GM21447 (cell line): ENCODE data around the gene NAA15.
"Not testable (repeated sequence)": the region's sequence is repeated elsewhere in the genome, so short reads cannot be mapped to it uniquely, and the experiment has no call there.

ENCODE experiments used
- ATAC-seq: cut with Tn5 transposase; IDR thresholded peaks from one replicate; pipeline ENCODE4 v1.9.1; 2021; ENCODE audit not compliant: unreplicated experiment

NAA15 gene

GRCh38 chr4:139301113-139301820 lies at the start of gene NAA15:
TSS of gene NAA15 (plus strand) at chr4:139301505. CDS start at chr4:139301778, 273 bp downstream.
- peak; percentile 81 for ATAC-seq

DNA sequence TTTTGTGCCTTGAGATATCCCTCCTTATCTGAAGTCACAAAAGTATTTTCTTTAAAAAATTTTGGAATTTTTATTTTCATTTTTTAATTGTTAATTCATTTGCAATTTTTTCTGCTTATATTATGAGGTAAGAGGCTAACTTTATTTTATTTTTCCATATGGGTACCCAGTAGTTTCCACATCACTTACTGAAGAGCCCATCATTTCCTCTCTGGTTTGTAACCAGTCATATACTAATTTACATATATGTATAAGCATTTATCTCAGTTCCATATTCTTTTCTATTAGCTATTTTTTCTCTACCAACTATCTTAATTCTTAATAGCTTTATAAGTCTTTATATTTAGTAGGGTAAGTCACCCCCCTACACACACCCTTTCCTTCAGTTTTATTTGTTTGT lies 48.3 kb upstream of the NAA15 start:
- no peak for ATAC-seq

DNA sequence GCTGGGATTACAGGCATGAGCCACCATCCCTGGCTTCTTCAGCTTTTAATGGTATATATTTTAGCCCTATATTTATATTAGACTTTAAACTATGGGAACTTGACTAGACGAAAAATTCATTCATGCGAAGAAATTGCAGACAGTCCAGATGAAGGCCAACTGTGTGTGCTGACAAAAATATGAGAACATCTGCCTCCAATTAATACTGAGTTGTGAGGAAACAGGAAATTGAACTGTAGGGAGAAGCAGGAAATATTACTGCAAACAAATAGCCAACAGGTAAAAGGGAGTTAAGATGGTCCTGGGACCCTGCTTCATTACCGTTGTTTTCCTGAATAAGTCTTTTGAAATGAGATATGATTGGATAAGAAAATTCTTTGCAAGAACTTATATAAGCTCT lies 47.6 kb upstream of the NAA15 start:
- ATAC-seq, result no peak

GRCh38 chr4:139255581-139255980 lies 45.7 kb upstream of the NAA15 start:
- ATAC-seq, result not testable (repeated sequence)

DNA sequence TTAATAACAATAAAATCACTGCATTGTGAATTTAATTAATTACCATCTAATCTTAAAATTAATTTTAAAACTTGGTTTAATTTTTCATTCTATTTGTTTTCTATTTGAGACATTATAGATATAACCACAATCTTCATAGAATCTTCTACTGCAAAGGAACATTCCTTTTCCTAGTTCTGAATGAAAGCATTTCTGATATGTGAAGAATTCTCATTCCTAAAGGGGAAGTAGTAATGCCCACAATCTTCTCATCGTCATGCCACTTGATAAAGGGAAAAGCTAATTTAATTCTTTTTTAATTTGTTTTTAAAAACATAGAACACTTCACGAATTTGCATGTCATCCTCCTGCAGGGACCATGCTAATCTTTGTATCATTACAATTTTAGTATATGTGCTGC lies 45.0 kb upstream of the NAA15 start:
- no peak for ATAC-seq

- no peak for ATAC-seq
Observed at GRCh38 chr4:139265654-139266053, 35.7 kb upstream of the NAA15 start.

DNA sequence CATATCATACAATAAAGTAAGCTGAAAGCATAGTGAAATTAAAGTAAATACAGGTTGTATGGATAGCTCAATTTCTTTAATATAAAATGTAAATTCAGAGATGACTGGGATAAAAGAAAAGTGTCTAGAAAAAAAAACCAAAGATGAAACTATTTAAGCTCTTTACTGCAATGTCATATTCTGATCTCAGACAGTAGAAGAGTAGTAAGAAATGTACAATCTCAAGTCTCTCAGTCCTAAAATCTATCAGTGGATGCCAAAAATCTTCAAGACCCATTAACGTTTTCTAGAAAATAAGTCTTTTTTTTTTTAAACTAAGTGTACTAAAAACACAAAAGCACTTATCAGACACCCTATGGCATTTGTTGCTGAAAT lies 35.1 kb upstream of the NAA15 start:
- no peak for ATAC-seq

DNA sequence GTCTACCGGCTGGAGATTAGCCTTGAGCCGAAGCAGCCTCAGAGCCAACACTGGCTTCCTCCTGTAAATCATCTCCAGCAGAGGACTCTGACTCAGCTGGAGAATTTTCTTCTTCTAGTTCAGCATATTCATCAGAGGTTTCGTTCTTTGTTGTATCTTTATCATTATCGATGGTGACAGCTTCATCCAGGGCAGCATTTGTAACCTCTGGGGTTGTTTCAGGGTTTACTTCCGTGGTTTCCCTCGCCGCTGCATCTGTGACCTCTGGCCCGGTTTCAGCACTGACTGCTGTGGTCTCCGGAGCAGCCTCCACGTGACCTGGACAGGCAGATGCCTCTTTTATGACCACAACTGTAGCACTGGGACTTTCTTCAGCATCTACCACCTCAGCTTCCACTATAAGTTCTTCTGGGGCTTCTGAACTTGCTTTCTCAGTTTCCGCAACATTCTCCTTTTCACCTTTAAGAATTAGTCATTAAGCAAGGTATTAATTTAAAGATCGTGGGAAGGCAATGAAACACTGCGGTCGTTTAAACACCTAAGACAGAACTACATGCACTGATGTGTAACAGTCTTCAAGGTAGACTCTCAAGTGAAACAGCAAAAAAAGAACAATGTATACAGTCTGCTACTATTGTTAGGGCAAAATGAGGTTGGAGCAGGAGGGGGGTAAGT lies 34.6 kb upstream of the NAA15 start:
- ATAC-seq, result peak; percentile 97

DNA sequence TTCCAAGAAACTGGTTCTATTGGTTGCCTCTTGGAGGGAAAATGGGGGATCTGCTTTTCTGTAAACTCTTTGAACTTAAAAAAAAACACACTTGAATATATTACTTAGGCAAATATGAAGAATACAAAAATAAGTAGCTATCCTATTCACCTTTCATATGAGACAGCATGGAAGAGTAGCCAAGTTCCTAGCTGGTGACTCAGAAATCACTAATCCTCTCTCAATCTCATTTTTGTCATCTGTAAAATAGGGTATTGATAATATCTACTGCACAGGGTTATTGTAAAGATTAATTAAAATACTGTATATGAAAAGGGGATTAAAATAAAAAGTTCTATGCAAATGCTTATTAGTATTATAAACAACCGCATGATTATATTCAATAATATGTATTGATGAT lies 34.0 kb upstream of the NAA15 start:
- no peak for ATAC-seq

- ATAC-seq, result no peak
Observed at GRCh38 chr4:139273835-139274234, 27.5 kb upstream of the NAA15 start.

DNA sequence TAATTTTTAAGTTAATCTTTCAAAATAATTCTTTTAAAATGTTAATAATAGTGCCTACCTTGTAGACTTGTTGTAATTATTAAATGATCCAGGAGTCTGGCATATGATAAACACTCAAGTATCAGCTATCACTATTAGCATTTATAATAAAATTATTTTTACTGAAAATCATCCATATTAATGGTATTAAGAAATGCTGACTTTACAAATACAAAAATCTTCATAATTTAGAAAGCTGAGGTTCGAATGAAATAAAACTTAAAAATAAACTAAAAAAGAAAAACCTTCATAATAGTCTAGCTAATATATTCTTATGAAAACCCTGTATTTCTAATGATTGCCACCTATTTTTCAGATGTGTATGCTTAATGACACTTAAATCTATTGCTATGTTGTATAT lies 26.5 kb upstream of the NAA15 start:
- ATAC-seq, result no peak

DNA sequence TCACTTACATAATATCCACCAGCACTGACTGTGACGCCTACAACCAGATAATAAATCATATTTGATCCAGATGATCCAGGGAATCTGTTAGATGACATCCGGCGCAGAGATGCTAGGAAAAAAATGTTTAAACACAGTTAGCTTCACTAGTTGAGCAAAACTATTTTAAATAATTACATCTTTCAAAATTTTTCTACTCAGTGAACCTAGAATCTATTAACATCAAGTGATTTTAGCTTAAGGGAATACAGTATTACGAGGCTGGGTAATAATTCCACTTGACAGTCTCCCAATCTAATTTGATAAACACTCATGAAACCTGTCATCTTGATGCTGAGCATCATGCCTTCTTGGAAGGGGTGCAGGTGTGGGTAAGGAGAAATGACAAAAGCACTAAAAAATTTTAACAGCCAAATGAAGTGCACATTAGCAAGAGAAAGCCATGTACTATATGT lies 26.0 kb upstream of the NAA15 start:
- ATAC-seq, result no peak

GRCh38 chr4:139278485-139278884 lies 22.8 kb upstream of the NAA15 start:
- no peak for ATAC-seq

GRCh38 chr4:139278912-139279759 lies 22.2 kb upstream of the NAA15 start:
- ATAC-seq, result no peak

DNA sequence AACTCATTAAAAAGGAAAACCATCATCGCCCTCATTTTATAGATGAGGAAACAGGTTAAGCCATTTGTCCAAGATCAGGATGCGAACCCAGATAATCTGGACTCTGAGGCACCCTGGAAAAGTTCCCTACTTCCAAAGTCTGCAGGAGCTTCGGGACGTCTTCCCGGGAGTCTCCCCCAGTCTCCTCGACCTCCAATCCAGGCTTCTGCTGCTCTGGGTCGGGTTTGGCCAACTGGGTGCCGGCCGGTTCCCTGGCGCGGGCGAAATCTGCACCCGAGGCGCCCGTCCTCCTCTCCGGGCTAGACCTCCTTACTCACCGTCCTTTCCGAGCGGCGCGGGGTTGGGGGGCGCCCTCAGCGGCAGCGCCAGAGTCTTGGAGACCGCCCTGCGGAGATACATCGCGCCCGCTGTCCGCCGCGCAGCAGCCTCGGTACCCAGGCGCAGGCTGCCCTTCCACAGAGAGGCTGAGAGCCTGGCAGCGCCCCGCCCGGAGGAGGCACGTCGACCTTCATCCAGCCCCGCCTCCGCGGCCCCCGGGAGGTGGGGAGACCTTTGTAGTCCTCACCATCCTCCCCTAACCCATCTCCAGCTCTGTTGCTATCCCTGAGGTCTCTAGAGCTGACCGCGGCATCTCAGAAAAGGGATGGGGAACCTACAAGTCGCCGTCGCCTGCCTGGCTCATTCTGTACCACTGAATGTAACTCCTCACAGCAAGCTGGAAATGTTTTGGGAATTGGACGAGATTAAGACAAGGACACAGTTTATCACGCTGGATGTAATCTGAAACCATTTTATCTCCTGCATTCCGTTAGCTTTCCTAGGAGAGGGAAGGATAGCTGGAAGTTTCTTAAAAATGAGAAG lies 21.3 kb upstream of the NAA15 start, which contains the start of gene MGARP:
Gene MGARP, minus strand, starts transcription at position 466 of the 861 bp plus-strand sequence. Its CDS starts 67 bp downstream, at position 399.
- ATAC-seq, result no peak

GRCh38 chr4:139282065-139282720 lies 19.1 kb upstream of the NAA15 start:
- ATAC-seq, result no peak

DNA sequence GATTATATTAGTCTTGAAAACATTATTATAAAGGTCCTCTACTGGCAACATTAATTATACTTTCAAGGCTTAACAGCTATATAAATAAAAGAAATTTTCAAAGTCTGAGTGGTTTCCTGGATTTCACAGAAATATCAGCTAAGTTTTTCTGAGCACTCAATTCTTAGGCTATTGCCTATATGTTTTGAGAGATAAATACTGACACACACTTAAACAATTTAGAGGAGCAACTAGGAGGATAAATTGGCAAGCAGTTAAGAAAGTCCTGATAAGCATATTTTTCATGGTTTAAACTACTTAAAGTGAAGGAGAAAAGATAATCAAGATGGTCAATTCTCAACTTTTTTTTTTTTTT lies 18.6 kb upstream of the NAA15 start:
- ATAC-seq, result no peak

DNA sequence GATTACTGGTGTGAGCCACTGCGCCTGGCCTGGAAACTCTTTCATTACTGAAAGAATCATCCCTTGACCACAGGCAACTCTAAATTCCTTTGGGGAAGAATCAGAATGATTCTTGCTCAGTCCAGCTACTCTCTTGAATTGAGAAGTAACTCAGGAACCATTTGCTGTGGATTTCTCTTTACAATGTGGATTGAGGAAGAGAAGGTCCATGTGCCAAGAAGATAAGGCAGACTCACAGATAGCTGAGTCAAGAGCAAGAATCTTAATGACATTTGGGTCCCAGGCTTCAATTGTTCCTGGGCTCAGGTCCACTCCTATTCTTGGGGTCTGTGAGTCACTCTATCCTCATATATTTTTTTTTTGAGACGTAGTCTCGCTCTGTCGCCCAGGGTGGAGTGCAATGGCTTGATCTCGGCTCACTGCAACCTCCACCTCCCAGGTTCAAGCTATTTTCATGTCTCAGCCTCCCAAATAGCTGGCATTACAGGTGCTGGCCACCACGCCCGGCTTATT lies 15.1 kb upstream of the NAA15 start:
- ATAC-seq, result no peak

- ATAC-seq, result peak; percentile 92
Observed at GRCh38 chr4:139295206-139295941, 5.9 kb upstream of the NAA15 start.
